Endometrial microvascular endothelial cells (primary cell): Measurements from ENCODE around the gene ZMYND10. TPM values are rescaled to one million over a fixed set of nuclear protein-coding genes. Genes with fewer than 3 reads are reported as not detected.
"Not testable (repeated sequence)": the region's sequence is repeated elsewhere in the genome, so short reads cannot be mapped to it uniquely, and the experiment has no call there.

Experiments
- in situ Hi-C: cut with HindIII; loops from 2 replicates; pipeline ENCODE4 v1.10.0; 2017; ENCODE audit warnings: low sequenced_read_pairs, low pct_unique_long_range_greater_than_20kb; ENCODE audit errors: inconsistent ontology term
- total RNA-seq: library from RNA; depleted of rRNA; stranded (reverse); fragments of >200 nt; gene quantifications from one replicate; pipeline ENCODE4 v1.2.3, GENCODE V29; 2015; ENCODE audit errors: inconsistent ontology term

The ZMYND10 gene
- total RNA-seq, 1 donor from 2014 or later: not detected

DNA sequence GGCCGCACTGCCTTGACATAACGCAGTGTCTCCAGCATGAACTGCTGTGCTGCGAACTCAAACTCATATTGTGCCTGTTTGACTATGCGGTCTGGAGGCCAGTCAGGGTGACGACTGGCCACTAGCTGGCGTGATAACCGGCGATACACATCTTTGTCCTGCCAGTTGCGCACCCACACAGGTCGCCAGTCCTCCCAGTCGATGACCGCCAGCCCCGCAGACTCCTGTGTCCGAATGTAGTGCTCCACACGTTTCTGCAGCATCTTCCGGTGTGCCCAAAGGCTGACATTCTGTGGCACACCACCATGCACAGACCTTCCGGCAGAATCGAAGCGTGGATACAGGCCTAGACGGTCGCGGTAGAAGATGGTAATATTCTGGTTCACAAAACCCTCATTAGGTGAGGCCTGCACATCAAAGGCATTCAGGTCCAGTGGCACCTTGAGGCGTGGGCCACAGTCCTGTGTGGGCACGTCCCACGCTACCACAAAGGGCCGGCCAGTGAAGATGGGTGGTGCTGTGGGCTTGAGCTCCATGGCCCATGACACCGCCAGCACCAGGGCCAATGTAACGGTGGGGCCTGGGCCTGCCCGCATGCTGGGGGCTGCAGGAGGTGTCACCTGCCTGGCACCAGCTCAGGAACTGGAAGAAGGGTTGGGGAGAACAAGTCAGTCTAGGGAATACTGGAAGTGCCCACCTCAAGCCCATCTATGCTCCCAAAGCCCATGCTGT is 25.5 kb downstream of the ZMYND10 start:
- in situ Hi-C loops: no loop called here

- in situ Hi-C loops: no loop called here
Observed at GRCh38 chr3:50319181-50319893, 26.2 kb downstream of the ZMYND10 start.

DNA sequence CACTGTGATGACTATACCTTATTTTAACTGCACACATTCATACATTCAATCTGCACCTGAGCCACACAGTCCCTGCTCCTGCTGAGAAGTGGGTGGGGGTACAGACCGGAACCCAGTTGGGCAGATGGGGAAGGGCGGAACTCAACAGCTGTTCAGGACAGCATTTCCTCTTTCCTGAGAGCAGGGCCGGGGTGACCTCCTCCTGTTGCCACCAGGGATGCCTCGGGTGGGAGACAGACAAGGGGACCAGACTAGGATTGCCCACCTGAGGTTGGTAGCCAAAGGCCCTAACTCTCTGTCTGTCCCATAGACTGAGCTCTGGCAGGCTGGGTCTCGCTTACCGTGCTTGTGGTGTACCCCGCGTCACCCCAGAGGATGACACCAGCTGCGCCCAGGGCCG is 26.9 kb downstream of the ZMYND10 start:
- in situ Hi-C loops: no loop called here

GRCh38 chr3:50318163-50318562 is 27.4 kb downstream of the ZMYND10 start:
- in situ Hi-C loops: no loop called here

- in situ Hi-C loops: no loop called here
Observed at GRCh38 chr3:50317300-50317699, 28.2 kb downstream of the ZMYND10 start.

- in situ Hi-C loops: no loop called here
Observed at GRCh38 chr3:50316657-50317242, 28.8 kb downstream of the ZMYND10 start.

- in situ Hi-C loops: no loop called here
Observed at GRCh38 chr3:50314816-50315215, 30.7 kb downstream of the ZMYND10 start.

DNA sequence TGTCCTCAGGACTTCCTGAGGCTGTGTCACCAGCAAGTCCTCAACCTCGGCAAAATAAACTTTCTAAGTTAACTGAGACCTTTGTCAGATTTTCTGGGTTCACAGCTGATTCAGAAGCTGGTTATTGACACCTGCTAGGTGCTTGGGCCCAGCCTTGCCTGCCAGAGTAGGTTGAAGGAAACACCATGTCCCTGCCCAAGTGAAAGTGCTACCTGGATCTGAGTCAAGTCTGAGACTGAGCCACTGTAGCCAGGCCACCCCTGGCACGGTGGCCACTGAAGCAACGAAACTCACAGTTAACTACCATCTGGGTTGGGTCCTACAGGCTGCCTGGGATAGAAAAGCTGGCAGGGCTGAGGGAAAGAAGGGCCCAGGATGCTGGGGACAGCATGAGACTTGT is 31.2 kb downstream of the ZMYND10 start:
- in situ Hi-C loops: no loop called here

DNA sequence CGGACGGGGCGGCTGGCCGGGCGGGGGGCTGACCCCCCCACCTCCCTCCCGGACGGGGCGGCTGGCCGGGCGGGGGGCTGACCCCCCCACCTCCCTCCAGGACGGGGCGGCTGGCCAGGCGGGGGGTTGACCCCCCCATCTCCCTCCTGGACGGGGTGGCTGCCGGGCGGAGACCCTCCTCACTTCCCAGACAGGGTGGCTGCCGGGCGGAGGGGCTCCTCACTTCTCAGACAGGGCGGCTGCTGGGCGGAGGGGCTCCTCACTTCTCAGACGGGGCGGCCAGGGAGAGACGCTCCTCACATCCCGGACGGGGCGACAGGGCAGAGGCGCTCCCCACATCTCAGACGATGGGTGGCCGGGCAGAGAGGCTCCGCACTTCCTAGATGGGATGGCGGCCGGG is 33.5 kb downstream of the ZMYND10 start:
- in situ Hi-C loops: not testable (repeated sequence)

DNA sequence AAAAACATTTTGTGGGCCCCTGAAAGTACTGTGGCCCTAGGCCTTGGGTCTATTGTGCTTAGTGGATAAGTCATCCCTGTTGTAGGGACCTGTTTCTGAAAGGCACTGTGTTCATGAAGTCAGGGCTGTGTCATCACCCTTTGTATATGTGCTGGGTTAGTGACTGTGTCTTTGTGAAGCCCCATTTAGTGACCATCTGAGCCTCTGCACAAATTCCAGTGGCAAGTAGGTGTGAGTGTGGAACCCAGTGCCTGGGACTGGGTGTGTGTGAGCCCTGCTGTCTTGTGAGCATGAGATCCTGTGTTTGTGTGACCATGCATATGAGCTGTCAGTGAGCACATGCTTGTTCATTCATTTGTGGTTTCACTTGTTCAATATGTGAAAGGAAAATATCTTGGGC is 40.9 kb downstream of the ZMYND10 start:
- in situ Hi-C loops: no loop called here

DNA sequence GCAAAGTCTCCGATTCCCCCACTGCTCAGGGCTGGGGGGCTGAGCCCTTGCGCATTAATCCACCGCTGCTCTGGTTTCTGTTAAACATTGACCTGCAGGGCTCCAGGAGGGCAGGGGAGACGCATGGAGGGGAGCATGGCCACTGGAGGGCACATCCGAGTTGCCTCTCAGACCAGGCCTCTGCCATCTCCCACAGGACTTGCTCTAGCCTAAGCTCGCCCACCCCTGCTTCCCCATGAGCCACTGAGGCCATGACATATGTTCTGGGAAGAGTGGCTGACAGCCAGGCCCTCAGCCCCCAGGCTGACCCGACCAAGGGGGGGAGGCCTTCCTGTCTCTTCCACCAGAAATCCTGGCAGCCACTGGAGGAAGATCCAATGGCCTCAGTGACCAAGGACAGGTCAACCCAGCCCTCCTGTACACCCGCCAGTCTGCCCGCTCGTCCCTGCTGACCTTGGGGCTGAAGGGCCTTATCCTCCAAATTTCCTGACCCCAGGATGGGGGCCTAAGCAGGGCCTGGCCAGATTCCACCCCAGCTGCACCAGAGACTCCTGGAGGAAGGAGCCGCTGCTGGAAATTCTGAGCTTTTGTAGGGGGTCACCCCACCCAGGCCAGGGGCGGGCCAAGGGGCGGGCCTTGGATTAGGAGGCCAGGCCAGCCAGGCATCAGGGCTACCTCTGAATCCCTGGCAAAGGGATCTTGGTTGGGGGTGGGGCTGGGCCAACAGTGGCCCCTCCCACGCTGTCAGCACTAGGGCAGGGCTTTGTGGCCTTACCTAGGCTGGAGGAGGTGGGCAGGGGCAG is 42.3 kb downstream of the ZMYND10 start, which contains the start of gene HYAL1:
TSS of gene HYAL1 (minus strand) at position 562 of the 803 bp plus-strand sequence. CDS start 618 bp downstream, outside the sequence.
- in situ Hi-C loops: no loop called here

DNA sequence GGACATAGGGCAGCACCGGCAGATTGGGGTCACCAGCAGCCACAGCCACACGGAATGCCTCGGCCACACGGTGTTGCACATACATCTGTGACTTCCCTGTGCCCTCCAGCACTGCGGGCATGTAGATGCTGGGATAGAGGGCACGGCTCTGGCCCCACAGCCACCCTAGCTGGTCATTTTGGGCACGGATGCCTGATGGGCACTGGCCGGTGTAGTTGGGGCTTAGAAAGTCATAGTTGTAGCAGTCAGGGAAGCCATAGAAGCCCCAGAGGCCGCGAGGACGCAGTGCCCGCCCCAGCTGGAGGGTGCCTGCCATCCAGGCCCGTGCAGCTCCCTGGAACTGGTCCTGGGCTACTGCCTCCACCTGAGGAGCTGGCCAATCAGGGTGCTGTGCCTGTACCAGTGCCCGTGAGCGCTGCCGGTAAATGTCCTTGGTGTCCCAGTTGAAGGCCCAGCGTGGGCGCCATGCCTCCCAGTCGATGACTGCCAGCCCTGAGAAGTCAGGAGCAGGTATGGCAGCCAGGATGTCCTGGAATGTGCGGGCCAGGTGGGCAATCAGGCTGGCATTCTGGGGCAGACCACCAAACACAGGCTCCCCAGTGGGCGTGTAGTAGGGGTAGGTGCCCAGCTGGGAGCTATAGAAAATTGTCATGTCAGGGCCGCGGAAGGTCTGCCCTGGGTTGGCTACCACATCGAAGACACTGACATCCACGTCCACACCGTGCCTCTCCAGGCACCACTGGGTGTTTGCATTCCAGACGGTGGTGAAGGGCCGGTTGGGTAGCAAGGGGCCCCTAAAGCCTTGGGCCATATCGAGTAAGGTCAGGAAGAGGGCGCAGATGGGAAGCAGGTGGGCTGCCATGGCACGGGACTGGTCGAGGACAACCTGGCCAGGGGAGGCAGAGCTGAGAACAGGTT is 43.2 kb downstream of the ZMYND10 start:
- in situ Hi-C loops: no loop called here

GRCh38 chr3:50300681-50301254 is 44.8 kb downstream of the ZMYND10 start:
- in situ Hi-C loops: no loop called here

- in situ Hi-C loops: no loop called here
Observed at GRCh38 chr3:50299929-50300680, 45.4 kb downstream of the ZMYND10 start.

DNA sequence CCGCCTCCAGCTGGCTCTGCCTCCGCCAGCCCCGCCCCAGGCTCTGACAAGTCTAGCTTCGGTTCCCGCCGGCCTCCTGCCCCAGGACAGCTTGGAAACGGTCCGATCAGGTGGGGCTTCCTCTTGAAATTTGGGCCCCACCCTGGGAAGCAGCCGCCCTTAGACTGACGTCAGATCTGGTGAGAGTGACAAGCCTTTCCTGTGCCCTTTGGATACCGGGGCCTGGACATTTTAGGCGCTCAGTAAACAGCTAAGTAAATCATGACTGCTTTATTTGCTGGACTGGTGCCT is 45.9 kb downstream of the ZMYND10 start:
- in situ Hi-C loops: no loop called here

DNA sequence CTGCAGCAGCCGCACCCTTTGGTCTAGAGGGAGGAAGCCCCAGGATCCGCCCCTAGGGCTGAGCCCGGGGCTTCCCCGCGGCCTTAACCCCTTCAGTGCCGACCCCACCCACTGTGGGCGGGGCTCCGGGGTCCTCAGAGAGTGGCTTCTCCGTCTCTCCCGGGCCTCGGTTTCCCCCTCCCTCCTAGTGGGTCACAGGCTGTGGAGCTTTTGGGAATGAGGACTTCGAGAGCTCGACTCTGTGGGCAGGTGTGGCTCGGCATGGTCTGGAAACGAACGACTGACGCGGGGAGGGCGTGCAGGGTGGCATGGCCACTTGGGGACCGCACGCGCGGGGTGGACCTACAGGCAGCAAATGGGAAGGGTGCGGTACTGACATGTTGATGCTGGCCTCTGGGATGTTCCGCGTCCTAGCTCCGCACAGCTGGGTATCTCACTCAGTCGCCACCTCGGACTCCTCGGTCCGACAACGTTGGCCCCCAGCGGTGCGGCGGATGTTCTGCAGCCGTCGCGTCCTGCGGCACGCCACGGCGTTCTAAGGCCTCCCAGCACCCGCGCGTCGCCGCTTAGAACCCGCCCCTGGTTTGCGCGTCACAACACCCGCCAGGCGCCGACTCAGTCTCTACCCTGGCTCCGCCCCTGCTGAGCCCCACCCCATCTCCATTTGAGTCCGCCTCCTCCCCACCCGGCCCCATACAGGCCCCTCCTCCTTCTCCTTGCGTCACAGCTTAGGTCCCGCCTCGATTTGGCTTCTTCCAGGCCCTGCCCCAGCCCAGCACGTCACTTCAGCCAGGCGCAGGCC is 46.5 kb downstream of the ZMYND10 start, which contains the start of the genes HYAL3 and NAA80:
TSS of gene HYAL3 (minus strand) at position 570 of the 802 bp plus-strand sequence. CDS start 3,803 bp downstream, outside the sequence.
TSS of gene NAA80 (minus strand) at position 570 of the 802 bp plus-strand sequence. CDS start 1,942 bp downstream, outside the sequence.
- in situ Hi-C loops: no loop called here
